Measurements from ENCODE around the gene TFF3.

Gene TFF3

DNA sequence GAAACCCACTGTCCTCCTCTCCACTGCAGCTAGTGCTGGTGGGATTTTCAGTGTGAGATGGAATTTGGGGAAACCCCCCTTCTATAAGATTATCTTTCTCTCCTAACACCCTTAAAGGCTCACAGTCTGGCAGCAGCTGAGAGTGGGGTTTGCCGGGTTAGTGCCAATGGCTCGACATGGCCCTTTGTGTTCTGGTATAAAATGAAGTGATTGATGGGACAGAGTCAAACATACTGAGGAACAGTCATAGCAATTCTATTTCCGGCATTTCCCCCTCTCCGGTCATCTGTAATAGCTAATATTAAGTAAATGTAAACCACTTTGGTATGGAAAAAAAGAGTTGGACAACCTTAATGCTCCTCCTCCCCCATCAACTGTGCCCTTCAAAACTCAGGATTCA, 37.6 kb downstream of the TFF3 start:
- H3K9me3 ChIP-seq (ENCODE audit: control insufficient read depth, low read length), result no peaks in the 10 kb centered on the region
- H3K4me3 ChIP-seq (ENCODE audit: low read length), result no peak overlapping the region
- no peaks in the 10 kb centered on the region for H3K36me3 ChIP-seq (ENCODE audit: control insufficient read depth, insufficient read depth, low read length)
- H3K9ac ChIP-seq (ENCODE audit: low read length), result no peak overlapping the region
- no peaks in the 10 kb centered on the region for H3K4me1 ChIP-seq (ENCODE audit: control insufficient read depth, insufficient read depth, low read length)
- no peaks in the 10 kb centered on the region for H3K27me3 ChIP-seq (ENCODE audit: control insufficient read depth, insufficient read depth, low read length)

DNA sequence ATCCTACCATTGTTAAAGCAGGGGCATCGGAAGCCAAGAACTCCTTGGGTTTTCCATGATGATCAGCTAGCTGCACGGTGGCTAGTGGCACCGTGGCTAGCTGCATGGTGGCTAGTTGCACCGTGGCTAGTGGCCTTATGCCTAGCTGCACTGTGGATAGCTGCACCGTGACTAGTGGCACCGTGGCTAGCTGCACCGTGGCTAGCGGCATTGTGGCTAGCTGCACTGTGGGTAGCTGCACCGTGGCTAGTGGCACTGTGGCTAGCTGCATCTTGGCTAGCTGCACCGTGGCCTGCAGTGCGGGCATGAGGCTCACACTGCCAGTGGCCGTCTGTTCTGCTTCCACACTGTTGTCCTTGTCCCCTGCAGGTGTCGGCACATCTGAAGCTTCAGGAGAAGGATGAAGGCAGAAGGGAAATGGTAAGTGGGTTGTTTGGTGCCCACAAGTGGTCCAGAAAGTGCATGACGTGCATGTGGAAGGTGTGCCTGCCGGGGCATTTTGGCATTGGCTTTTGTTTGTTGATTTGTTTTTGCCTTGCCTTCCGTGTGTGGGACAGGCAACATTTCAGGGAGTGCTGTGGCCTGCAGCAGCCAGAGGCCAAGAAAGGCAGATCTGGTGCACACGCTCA, 38.6 kb downstream of the TFF3 start:
- H3K36me3 ChIP-seq (ENCODE audit: control insufficient read depth, insufficient read depth, low read length), result no peaks in the 10 kb centered on the region

DNA sequence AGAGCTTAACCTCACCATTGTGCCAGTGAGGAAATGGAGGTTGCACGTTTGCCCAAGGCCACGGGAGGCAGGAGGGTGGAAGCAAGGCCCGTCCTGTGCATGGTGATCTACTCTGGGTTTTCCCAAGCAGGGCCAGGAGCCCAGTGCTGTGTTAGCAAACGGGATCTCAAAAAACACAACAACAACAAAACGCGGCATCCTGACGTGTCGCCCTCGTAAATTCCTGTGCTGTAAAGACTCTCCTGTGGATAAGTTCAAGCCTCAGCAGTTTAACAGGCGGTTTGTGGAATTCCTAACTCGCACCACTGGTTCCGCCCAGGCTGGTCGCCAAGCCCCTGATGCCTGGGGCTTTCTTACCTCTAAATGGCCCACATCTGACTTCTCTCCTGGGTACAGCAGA, 39.1 kb downstream of the TFF3 start:
- no peak overlapping the region for H3K9ac ChIP-seq (ENCODE audit: low read length)
- H3K4me1 ChIP-seq (ENCODE audit: control insufficient read depth, insufficient read depth, low read length), result no peaks in the 10 kb centered on the region
- no peak overlapping the region for H3K4me3 ChIP-seq (ENCODE audit: low read length)
- no peaks in the 10 kb centered on the region for H3K36me3 ChIP-seq (ENCODE audit: control insufficient read depth, insufficient read depth, low read length)
- H3K9me3 ChIP-seq (ENCODE audit: control insufficient read depth, low read length), result no peaks in the 10 kb centered on the region
- no peaks in the 10 kb centered on the region for H3K27me3 ChIP-seq (ENCODE audit: control insufficient read depth, insufficient read depth, low read length)

More for the DNA sequence above, 38.6 kb downstream of the TFF3 start:
- Histone ChIP-seq H3K4me1 (ENCODE audit: control insufficient read depth, insufficient read depth, low read length) (no peaks in the 10 kb centered on the region), H3K9me3 (ENCODE audit: control insufficient read depth, low read length) (no peaks in the 10 kb centered on the region), H3K27me3 (ENCODE audit: control insufficient read depth, insufficient read depth, low read length) (no peaks in the 10 kb centered on the region), H3K9ac (ENCODE audit: low read length) (no peak overlapping the region), H3K4me3 (ENCODE audit: low read length) (no peak overlapping the region)

DNA sequence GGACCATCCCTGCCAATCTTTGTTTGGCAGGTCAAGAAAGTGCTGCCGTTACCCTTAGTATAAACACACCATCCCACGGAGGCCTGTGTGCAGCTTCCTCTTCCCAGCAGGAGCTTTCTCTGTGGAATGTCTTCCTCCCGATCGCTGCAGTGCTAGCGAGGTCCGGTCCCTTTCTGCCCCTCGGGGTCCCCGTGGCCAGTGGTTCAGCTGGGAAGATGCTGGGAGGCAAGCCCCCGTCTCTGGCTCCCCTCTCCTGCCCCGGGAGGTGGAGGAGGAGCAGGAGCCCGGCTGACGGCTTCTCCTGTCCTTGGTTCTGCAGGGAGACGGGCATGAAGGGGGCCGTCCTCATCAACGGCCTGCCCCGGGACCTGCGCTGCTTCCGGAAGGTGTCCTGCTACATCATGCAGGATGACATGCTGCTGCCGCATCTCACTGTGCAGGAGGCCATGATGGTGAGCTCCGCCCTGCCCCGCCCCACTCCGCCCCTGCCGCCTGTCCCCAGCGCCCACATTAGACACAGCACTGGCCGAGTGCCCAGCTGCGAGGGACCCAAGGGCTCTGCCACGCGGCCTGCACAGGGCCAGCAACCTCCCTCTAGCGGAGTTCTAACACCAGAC, 42.1 kb downstream of the TFF3 start:
- no peak overlapping the region for H3K9ac ChIP-seq (ENCODE audit: low read length)
- H3K9me3 ChIP-seq (ENCODE audit: control insufficient read depth, low read length), result no peaks in the 10 kb centered on the region
- H3K4me1 ChIP-seq (ENCODE audit: control insufficient read depth, insufficient read depth, low read length), result peaks cover under 1% of the 10 kb centered on the region
- H3K36me3 ChIP-seq (ENCODE audit: control insufficient read depth, insufficient read depth, low read length), result no peaks in the 10 kb centered on the region
- no peaks in the 10 kb centered on the region for H3K27me3 ChIP-seq (ENCODE audit: control insufficient read depth, insufficient read depth, low read length)
- no peak overlapping the region for H3K4me3 ChIP-seq (ENCODE audit: low read length)

DNA sequence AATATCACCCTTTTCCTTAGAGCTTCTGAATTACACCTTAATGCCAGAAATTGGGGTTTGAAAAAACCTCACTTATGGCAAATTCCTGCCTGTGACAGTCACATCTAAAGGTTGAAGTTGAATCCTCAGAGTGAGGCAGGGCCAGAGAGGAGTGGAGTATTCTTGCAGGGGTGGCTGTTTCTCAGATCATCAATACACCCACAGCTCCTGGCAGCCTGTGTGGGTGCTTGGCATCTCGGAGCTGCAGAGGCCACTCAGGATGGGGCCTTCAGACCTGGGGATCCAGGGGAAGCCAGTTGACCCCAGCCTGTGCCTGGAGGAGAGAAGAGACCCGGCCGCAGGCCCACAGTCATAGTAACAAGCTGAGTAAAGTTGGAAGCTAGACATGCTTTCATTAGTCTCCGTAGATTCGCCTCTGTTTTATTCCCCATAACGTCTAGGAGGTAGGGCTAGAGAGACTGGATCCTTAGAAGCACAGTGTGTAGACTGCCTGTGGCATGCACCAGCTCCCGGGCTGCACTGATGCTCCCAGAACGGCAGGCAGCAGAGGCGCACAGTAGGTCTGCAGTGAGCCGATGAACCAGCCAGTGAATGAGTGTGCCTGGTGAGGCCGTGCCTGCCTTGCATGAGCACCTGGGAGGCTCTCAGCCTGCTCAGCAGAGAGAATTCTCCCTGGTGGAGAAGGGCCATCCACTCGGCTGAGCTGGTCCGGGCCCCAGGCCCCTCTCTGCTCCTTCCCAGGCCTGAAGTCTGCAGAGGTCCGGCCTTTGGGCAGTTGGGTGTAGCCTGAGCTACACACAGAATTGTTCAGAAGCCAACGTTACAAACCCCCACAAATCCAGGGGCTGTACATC, 42.9 kb downstream of the TFF3 start:
- Histone ChIP-seq H3K4me1 (ENCODE audit: control insufficient read depth, insufficient read depth, low read length) (peaks cover 8% of the 10 kb centered on the region), H3K4me3 (ENCODE audit: low read length) (no peak overlapping the region), H3K9ac (ENCODE audit: low read length) (no peak overlapping the region), H3K27me3 (ENCODE audit: control insufficient read depth, insufficient read depth, low read length) (peaks cover 4% of the 10 kb centered on the region), H3K9me3 (ENCODE audit: control insufficient read depth, low read length) (no peaks in the 10 kb centered on the region), H3K36me3 (ENCODE audit: control insufficient read depth, insufficient read depth, low read length) (no peaks in the 10 kb centered on the region)

DNA sequence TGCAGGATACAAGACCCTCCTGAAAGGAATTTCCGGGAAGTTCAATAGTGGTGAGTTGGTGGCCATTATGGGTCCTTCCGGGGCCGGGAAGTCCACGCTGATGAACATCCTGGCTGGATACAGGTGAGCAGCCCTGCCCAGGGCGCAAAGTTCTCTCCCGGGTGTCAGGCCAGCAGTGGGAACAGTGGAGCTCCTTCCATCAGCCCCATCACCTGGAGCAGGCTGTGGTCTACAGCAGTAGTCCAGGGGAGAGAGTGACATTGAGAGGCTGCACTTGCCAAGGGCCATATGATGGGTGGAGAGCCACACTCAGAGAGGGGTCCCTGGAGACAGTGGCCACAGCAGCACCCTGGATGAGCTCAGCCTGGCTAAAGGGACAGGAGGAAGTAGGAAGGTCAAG, 44.1 kb downstream of the TFF3 start:
- Histone ChIP-seq H3K9ac (ENCODE audit: low read length) (no peak overlapping the region), H3K4me3 (ENCODE audit: low read length) (no peak overlapping the region), H3K27me3 (ENCODE audit: control insufficient read depth, insufficient read depth, low read length) (peaks cover 4% of the 10 kb centered on the region), H3K36me3 (ENCODE audit: control insufficient read depth, insufficient read depth, low read length) (no peaks in the 10 kb centered on the region), H3K4me1 (ENCODE audit: control insufficient read depth, insufficient read depth, low read length) (peaks cover 10% of the 10 kb centered on the region), H3K9me3 (ENCODE audit: control insufficient read depth, low read length) (no peaks in the 10 kb centered on the region)

DNA sequence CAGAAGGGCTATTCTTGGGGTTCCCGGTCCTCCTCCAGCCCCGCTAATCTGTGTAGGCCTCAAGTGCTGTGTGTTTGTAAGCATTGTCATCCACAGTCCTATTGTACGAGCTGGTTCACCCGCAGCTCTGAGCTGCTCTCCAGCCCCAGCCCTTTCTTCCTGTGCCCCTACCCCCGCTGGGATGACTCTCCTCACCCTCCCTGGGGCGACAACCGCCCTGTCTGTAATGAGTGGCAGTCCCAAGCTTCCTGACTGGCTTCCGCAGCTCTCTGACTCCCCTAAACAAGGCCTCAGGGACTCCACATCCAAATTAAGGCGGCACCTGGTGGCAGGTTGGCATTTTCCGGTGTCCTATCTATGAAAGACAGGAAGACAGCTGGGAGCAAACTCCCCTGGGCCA, 45.8 kb downstream of the TFF3 start:
- Histone ChIP-seq H3K9ac (ENCODE audit: low read length) (no peak overlapping the region), H3K9me3 (ENCODE audit: control insufficient read depth, low read length) (no peaks in the 10 kb centered on the region), H3K36me3 (ENCODE audit: control insufficient read depth, insufficient read depth, low read length) (no peaks in the 10 kb centered on the region), H3K4me1 (ENCODE audit: control insufficient read depth, insufficient read depth, low read length) (peaks cover 10% of the 10 kb centered on the region), H3K27me3 (ENCODE audit: control insufficient read depth, insufficient read depth, low read length) (peaks cover 4% of the 10 kb centered on the region), H3K4me3 (ENCODE audit: low read length) (no peak overlapping the region)

DNA sequence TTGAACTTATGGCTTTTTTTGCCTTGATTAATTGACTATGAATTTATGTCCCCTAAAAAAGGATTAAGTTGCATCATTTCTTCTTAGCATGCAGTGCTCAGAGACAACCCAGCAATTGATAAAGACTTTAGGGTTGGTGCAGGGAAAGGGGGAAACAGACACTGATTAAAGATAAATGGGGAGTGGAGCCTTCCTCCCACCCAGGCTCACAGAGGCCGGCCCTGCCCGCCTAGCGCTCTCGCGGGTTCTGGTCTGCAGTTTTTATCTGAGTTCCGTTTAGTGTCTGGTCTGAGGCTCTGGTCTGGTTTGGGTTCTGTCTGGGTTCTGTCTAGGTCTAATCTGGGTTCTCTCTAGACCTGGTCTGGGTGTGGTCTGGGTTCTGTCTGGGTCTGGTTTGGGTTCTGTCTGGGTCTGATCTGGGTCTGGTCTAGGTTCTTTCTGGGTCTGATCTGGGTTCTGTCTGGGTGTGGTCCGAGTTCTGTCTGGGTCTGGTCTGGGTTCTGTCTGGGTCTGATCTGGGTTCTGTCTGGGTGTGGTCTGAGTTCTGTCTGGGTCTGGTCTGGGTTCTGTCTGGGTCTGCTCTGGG, 48.1 kb downstream of the TFF3 start:
- Histone ChIP-seq H3K36me3 (ENCODE audit: control insufficient read depth, insufficient read depth, low read length) (no peaks in the 10 kb centered on the region), H3K4me1 (ENCODE audit: control insufficient read depth, insufficient read depth, low read length) (peaks cover 19% of the 10 kb centered on the region), H3K9me3 (ENCODE audit: control insufficient read depth, low read length) (no peaks in the 10 kb centered on the region), H3K9ac (ENCODE audit: low read length) (no peak overlapping the region), H3K27me3 (ENCODE audit: control insufficient read depth, insufficient read depth, low read length) (peaks cover 4% of the 10 kb centered on the region), H3K4me3 (ENCODE audit: low read length) (no peak overlapping the region)

DNA sequence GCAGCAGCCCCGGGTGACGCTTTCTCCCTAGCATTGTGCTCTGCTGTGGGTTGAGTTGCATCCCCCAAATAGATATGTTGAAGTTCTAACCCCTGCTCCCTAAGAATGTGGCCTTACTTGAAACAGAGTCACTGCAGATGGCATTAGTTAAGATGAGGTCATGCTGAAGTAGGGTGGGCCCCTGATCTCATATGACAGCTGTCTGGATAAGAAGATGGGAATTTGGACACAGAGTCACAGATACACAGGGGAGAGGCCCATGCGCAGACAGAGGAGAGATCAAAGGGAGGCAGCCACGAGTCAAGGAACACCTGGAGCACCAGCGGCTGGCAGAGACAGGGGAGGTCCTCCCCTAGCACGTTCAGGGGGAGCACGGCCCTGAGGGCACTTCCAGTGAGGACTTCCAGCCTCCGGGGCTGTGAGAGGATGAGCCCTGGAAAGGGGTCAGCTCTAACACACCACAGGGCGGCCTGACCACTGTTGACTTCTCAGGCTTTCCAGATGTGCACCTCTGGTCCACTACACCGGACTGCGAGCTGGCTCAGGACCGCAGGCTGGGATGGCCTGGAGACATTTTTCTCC, 49.9 kb downstream of the TFF3 start:
- Histone ChIP-seq H3K9ac (ENCODE audit: low read length) (no peak overlapping the region), H3K9me3 (ENCODE audit: control insufficient read depth, low read length) (no peaks in the 10 kb centered on the region), H3K36me3 (ENCODE audit: control insufficient read depth, insufficient read depth, low read length) (no peaks in the 10 kb centered on the region), H3K4me3 (ENCODE audit: low read length) (no peak overlapping the region), H3K27me3 (ENCODE audit: control insufficient read depth, insufficient read depth, low read length) (peaks cover 4% of the 10 kb centered on the region), H3K4me1 (ENCODE audit: control insufficient read depth, insufficient read depth, low read length) (peaks cover 19% of the 10 kb centered on the region)

DNA sequence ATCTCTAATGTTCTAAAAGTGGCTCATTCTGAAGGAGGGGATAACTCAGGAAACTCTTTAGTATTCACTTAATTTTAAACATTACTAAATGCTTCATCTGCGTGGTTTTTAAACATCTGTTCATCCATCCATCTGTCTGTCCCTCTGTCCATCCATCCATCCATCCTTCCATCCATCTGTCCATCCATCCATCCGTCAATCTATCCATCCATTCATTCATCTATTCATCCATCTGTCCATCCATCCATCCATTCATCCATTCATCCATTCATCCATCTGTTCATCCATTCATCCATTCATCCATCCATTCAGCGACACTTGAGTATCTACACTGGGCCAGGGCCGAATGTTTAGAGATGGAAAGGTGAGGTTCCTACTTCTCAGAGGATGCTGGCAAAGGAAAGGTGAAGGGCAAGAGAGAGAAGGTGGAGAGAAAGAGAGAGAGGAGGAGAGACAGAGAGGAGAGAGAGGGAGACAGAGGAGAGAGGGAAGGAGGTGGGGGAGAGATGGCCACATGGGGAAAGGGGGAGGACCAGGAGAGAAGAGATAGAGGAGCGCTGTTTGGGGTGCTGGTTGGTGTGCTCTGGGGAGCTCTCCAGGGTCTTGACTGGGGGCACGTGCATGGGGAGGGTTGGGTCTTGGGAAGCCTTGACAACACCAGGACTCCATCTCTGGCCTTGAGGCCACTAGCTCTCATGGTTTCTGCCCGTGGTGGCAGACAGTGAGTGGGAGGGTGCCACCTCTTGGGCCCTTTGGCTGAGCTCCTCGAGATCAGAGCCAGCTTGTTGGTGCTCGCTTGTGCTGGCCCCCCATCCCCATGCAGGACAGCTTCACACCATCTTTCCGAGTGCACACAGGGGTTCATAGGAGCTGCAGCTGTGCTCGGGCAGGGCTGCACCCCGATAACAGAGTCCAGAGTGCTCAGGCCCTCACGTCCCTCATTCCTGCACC, 50.7 kb downstream of the TFF3 start:
- H3K9me3 ChIP-seq (ENCODE audit: control insufficient read depth, low read length), result no peaks in the 10 kb centered on the region
- H3K4me1 ChIP-seq (ENCODE audit: control insufficient read depth, insufficient read depth, low read length), result peaks cover 19% of the 10 kb centered on the region
- no peaks in the 10 kb centered on the region for H3K36me3 ChIP-seq (ENCODE audit: control insufficient read depth, insufficient read depth, low read length)
- H3K9ac ChIP-seq (ENCODE audit: low read length), result no peak overlapping the region
- no peak overlapping the region for H3K4me3 ChIP-seq (ENCODE audit: low read length)
- peaks cover 4% of the 10 kb centered on the region for H3K27me3 ChIP-seq (ENCODE audit: control insufficient read depth, insufficient read depth, low read length)

DNA sequence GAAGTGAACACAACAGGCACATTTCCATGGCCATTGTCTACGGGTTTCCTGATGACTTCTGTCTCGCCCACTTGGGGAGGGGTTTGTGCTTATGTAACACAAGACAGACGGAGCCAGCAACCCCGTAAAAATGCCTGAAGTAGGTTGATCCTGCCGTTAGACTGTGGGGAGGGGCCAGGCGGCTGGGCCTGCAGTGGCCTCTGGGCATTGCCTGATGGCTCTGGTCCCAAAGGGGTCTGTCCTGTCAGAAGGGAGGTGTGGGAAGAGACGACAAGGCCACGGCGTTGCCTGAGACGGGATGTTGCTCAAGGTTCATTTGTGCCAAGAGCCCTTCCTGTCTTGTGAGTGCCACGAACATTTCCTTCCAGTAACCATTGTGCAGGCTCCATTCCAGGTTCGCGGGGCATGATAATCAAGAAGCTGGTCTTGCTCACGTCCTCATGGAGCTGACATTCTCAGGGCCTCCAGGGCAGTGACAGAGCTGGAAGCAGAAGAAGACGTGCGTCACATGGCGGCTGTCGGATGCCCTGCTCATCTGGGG, 51.5 kb downstream of the TFF3 start:
- peaks cover 4% of the 10 kb centered on the region for H3K27me3 ChIP-seq (ENCODE audit: control insufficient read depth, insufficient read depth, low read length)
- H3K9me3 ChIP-seq (ENCODE audit: control insufficient read depth, low read length), result no peaks in the 10 kb centered on the region
- no peak overlapping the region for H3K9ac ChIP-seq (ENCODE audit: low read length)
- no peaks in the 10 kb centered on the region for H3K36me3 ChIP-seq (ENCODE audit: control insufficient read depth, insufficient read depth, low read length)
- no peak overlapping the region for H3K4me3 ChIP-seq (ENCODE audit: low read length)
- peaks cover 19% of the 10 kb centered on the region for H3K4me1 ChIP-seq (ENCODE audit: control insufficient read depth, insufficient read depth, low read length)

All from mucosa of stomach (tissue), 1 donor.